H1 (cell line): ENCODE results near the gene CCDC197. TPM values are rescaled to one million over a fixed set of nuclear protein-coding genes. Genes with fewer than 3 reads are reported as not detected.

Experiments used
- BCL11A ChIP-seq, 2 experiments: IDR thresholded peaks; one replicate each; pipeline ENCODE4 v1.6.1; 2011; ENCODE audit warnings: low read depth in 2 of 2, low read length in 2 of 2, mild to moderate bottlenecking in 2 of 2
- CHD2 ChIP-seq: IDR thresholded peaks from 2 replicates; pipeline ENCODE4 v1.6.1; 2012; ENCODE audit warnings: low read length, improper control_type of control experiment
- CHD7 ChIP-seq: fragments of 300-600 bp; sonication (generic); IDR thresholded peaks from 2 replicates; pipeline ENCODE4 v1.7.1; 2012; ENCODE audit warnings: low read length, moderate library complexity, mild to moderate bottlenecking, inconsistent platforms; ENCODE audit not compliant: insufficient replicate concordance
- E2F6 ChIP-seq: IDR thresholded peaks from 2 replicates; pipeline ENCODE4 v1.6.1; 2012; ENCODE audit warnings: inconsistent platforms
- KDM1A ChIP-seq: fragments of 200-600, 300-600 bp; sonication (generic); IDR thresholded peaks from 2 replicates; pipeline ENCODE4 v1.7.1; 2016; ENCODE audit warnings: mild to moderate bottlenecking, low read length, borderline replicate concordance
- RNF2 ChIP-seq: fragments of 200-900, 300-1000 bp; sonication (generic); IDR thresholded peaks from 2 replicates; pipeline ENCODE4 v1.7.1; 2016; ENCODE audit warnings: borderline replicate concordance, low read depth, mild to moderate bottlenecking, antibody characterized with exemption, low read length; ENCODE audit not compliant: poor library complexity, severe bottlenecking; ENCODE audit errors: missing control alignments
- SIX5 ChIP-seq: IDR thresholded peaks from 2 replicates; pipeline ENCODE4 v1.6.1; 2011; ENCODE audit warnings: mild to moderate bottlenecking, low read depth, low read length
- SP2 ChIP-seq: IDR thresholded peaks from 2 replicates; pipeline ENCODE4 v1.6.1; 2012; ENCODE audit warnings: mild to moderate bottlenecking, low read length, inconsistent platforms
- TAF1 ChIP-seq: IDR thresholded peaks from 2 replicates; pipeline ENCODE4 v1.6.1; 2011; ENCODE audit warnings: mild to moderate bottlenecking, low read depth, low read length
- YY1 ChIP-seq: IDR thresholded peaks from 2 replicates; pipeline ENCODE4 v1.6.1; 2011; ENCODE audit warnings: low read depth, mild to moderate bottlenecking, low read length
- polyA plus RNA-seq, 7 experiments: library from polyadenylated mRNA; depleted of rRNA in 3 of 7; stranded (reverse) in 5 of 7; unstranded in 2 of 7; fragments of >200 nt in 5 of 7; fragments of 200-250 nt in 2 of 7; gene quantifications; 1 replicate in 5 of 7; 2 replicates in 1 of 7; 4 replicates in 1 of 7; pipeline versions ENCODE4 v1.2.1 to v1.2.3, GENCODE V29; 2011 to 2013; ENCODE audit warnings: missing spikeins in 2 of 7, mixed read lengths in 2 of 7
- total RNA-seq: library from RNA; stranded (reverse); fragmentation: NEBNext Ultra II Directional; extraction: Animal tissue kit (Norgen Biotek cat#: 25700); gene quantifications from 2 replicates; pipeline ENCODE4 v1.2.1, GENCODE V29; 2021

CCDC197 gene
- total and polyA plus RNA-seq, 2 of the 8 experiments (the other 6 are each of a cell fraction or from before 2014, with no cell fraction given): not detected

- no peak for TF ChIP-seq CHD7
- TF ChIP-seq YY1: no peak
- no peak for TF ChIP-seq E2F6
- no peak for TF ChIP-seq BCL11A (IDR thresholded peaks at IDR 0.05; ENCODE audit: low read depth in 2 of 2, low read length in 2 of 2)
- TF ChIP-seq KDM1A: no peak
- no peak for TF ChIP-seq CHD2
- no peak for TF ChIP-seq SP2
- TF ChIP-seq TAF1: no peak
- no peak for TF ChIP-seq RNF2
- TF ChIP-seq SIX5: no peak
Observed at GRCh38 chr14:94026889-94027469, 29.9 kb downstream of the CCDC197 start (continued).
